Activated T-helper 1 cell treated with anti-CD3 and anti-CD28 coated beads, Interleukin-12 subunit alpha, Interleukin-12 subunit beta, Interleukin-2, Interleukin-4 antibody, amounts not matched to agents 30 ng/mL and 10 ng/mL and 1 ng/mL, durations not matched to agents 14 hours and 24 hours and 36 hours (primary cell): ENCODE measurements around the gene ZNF681. TPM values are rescaled to one million over a fixed set of nuclear protein-coding genes. Genes with fewer than 3 reads are reported as not detected.
A peak's percentile ranks its signal among the peaks of the same experiment; 100 is the strongest.

ENCODE experiments used
- DNase-seq: peaks from one replicate; pipeline ENCODE4 v3.0.0; 2021; ENCODE audit warnings: low spot score
- H3K27ac Mint-ChIP-seq: one replicate; pipeline ENCODE4 v1.8.0; 2021; ENCODE audit warnings: mild to moderate bottlenecking, mixed read lengths
- H3K27me3 Mint-ChIP-seq: one replicate; pipeline ENCODE4 v1.8.0; 2022; ENCODE audit warnings: mild to moderate bottlenecking, moderate library complexity, mixed read lengths; ENCODE audit not compliant: insufficient read depth
- H3K36me3 Mint-ChIP-seq: one replicate; pipeline ENCODE4 v1.8.0; 2021; ENCODE audit warnings: low read depth, mixed read lengths
- H3K4me1 Mint-ChIP-seq: one replicate; pipeline ENCODE4 v1.8.0; 2021; ENCODE audit warnings: low read depth, mixed read lengths
- H3K4me3 Mint-ChIP-seq: one replicate; pipeline ENCODE4 v1.8.0; 2021; ENCODE audit warnings: mild to moderate bottlenecking, moderate library complexity, mixed read lengths
- H3K9me3 Mint-ChIP-seq: one replicate; pipeline ENCODE4 v1.8.0; 2021; ENCODE audit warnings: mixed read lengths
- intact Hi-C: fragments of 100-400 bp; cut with micrococcal nuclease; formaldehyde crosslinking; loops from one replicate; pipeline ENCODE4 v1.15.1; 2024
- total RNA-seq: library from RNA; stranded (reverse); gene quantifications from 2 replicates; pipeline ENCODE4 v1.2.3, GENCODE V29; 2022

ZNF681 gene
- total RNA-seq, result 3.0 and 3.3 TPM in 2 replicates

- intact Hi-C loops, result loop anchor here (1.0 to 2.0 kb wide), 4 partner anchors 71 to 364 kb away; partner anchors contain the start of genes ZNF675, ZNF726 and ZNF91
- Mint-ChIP-seq H3K4me1 (peaks cover 13% of the 10 kb centered on the region), H3K36me3 (peaks cover 12% of the 10 kb centered on the region), H3K27ac (peak within 1 kb of the TSS; percentile 83), H3K9me3 (peaks cover 25% of the 10 kb centered on the region), H3K4me3 (peak within 1 kb of the TSS; percentile 90), H3K27me3 (no peaks in the 10 kb centered on the region)
- DNase-seq, result peak; percentile 76
Observed at GRCh38 chr19:23758187-23759074, at the start of gene ZNF681. Gene ZNF681 (minus strand): TSS chr19:23758891. CDS start chr19:23758749, 142 bp downstream.

- no peak for DNase-seq
- Mint-ChIP-seq H3K9me3 (peaks cover 37% of the 10 kb centered on the region), H3K4me3 (no peak overlapping the region), H3K4me1 (peaks cover 6% of the 10 kb centered on the region), H3K27ac (no peak overlapping the region), H3K27me3 (no peaks in the 10 kb centered on the region), H3K36me3 (peaks cover 1% of the 10 kb centered on the region)
- intact Hi-C loops, result no loop called here
Observed at GRCh38 chr19:23804676-23805075, 46.0 kb upstream of the ZNF681 start.

- intact Hi-C loops, result no loop called here
- Mint-ChIP-seq H3K4me1 (peaks cover 13% of the 10 kb centered on the region), H3K36me3 (peaks cover 3% of the 10 kb centered on the region), H3K4me3 (peak overlapping the region; percentile 57), H3K27me3 (no peaks in the 10 kb centered on the region), H3K27ac (no peak overlapping the region), H3K9me3 (peaks cover 26% of the 10 kb centered on the region)
- no peak for DNase-seq
Observed at GRCh38 chr19:23802290-23802689, 43.6 kb upstream of the ZNF681 start.

- no peaks in the 10 kb centered on the region for H3K27me3 Mint-ChIP-seq
- no peak overlapping the region for H3K27ac Mint-ChIP-seq
- H3K36me3 Mint-ChIP-seq, result peaks cover 3% of the 10 kb centered on the region
- H3K4me3 Mint-ChIP-seq, result peak overlapping the region; percentile 57
- H3K4me1 Mint-ChIP-seq, result peaks cover 13% of the 10 kb centered on the region
- intact Hi-C loops, result no loop called here
- DNase-seq, result no peak
- peaks cover 23% of the 10 kb centered on the region for H3K9me3 Mint-ChIP-seq
Observed at GRCh38 chr19:23801803-23802202, 43.1 kb upstream of the ZNF681 start.

- intact Hi-C loops, result no loop called here
- H3K9me3 Mint-ChIP-seq, result peaks cover 20% of the 10 kb centered on the region
- H3K27me3 Mint-ChIP-seq, result no peaks in the 10 kb centered on the region
- peaks cover 13% of the 10 kb centered on the region for H3K4me1 Mint-ChIP-seq
- no peak overlapping the region for H3K4me3 Mint-ChIP-seq
- peaks cover 3% of the 10 kb centered on the region for H3K36me3 Mint-ChIP-seq
- no peak for DNase-seq
- no peak overlapping the region for H3K27ac Mint-ChIP-seq
Observed at GRCh38 chr19:23800868-23801267, 42.2 kb upstream of the ZNF681 start.

GRCh38 chr19:23800271-23800670 is 41.6 kb upstream of the ZNF681 start:
- no peak overlapping the region for H3K27ac Mint-ChIP-seq

GRCh38 chr19:23799321-23799720 is 40.6 kb upstream of the ZNF681 start:
- peak; percentile 19 for DNase-seq
- Mint-ChIP-seq H3K27ac (no peak overlapping the region), H3K27me3 (no peaks in the 10 kb centered on the region), H3K9me3 (peaks cover 21% of the 10 kb centered on the region), H3K4me1 (peaks cover 13% of the 10 kb centered on the region), H3K4me3 (peak overlapping the region; percentile 73), H3K36me3 (peaks cover 3% of the 10 kb centered on the region)
- intact Hi-C loops, result no loop called here

More at GRCh38 chr19:23800271-23800670, 41.6 kb upstream of the ZNF681 start:
- no peak overlapping the region for H3K4me3 Mint-ChIP-seq
- H3K27me3 Mint-ChIP-seq, result no peaks in the 10 kb centered on the region
- H3K36me3 Mint-ChIP-seq, result peaks cover 3% of the 10 kb centered on the region
- H3K4me1 Mint-ChIP-seq, result peaks cover 13% of the 10 kb centered on the region
- peaks cover 21% of the 10 kb centered on the region for H3K9me3 Mint-ChIP-seq
- intact Hi-C loops, result no loop called here
- DNase-seq, result no peak

- Mint-ChIP-seq H3K4me3 (no peak overlapping the region), H3K36me3 (peaks cover 3% of the 10 kb centered on the region), H3K27me3 (no peaks in the 10 kb centered on the region), H3K4me1 (peaks cover 7% of the 10 kb centered on the region), H3K27ac (no peak overlapping the region), H3K9me3 (peaks cover 22% of the 10 kb centered on the region)
- DNase-seq, result no peak
- intact Hi-C loops, result no loop called here
Observed at GRCh38 chr19:23795462-23795861, 36.8 kb upstream of the ZNF681 start.

- Mint-ChIP-seq H3K9me3 (peaks cover 37% of the 10 kb centered on the region), H3K36me3 (peaks cover 3% of the 10 kb centered on the region), H3K27me3 (no peaks in the 10 kb centered on the region), H3K4me1 (no peaks in the 10 kb centered on the region), H3K4me3 (no peak overlapping the region), H3K27ac (no peak overlapping the region)
- intact Hi-C loops, result no loop called here
- DNase-seq, result no peak
Observed at GRCh38 chr19:23792784-23793183, 34.1 kb upstream of the ZNF681 start.

GRCh38 chr19:23790641-23791488 is 32.2 kb upstream of the ZNF681 start:
- no peak overlapping the region for H3K27ac Mint-ChIP-seq
- no peak overlapping the region for H3K4me3 Mint-ChIP-seq
- H3K36me3 Mint-ChIP-seq, result no peaks in the 10 kb centered on the region
- intact Hi-C loops, result no loop called here
- peaks cover 41% of the 10 kb centered on the region for H3K9me3 Mint-ChIP-seq
- H3K4me1 Mint-ChIP-seq, result no peaks in the 10 kb centered on the region
- DNase-seq, result no peak
- no peaks in the 10 kb centered on the region for H3K27me3 Mint-ChIP-seq

GRCh38 chr19:23789246-23789645 is 30.6 kb upstream of the ZNF681 start:
- no peak overlapping the region for H3K4me3 Mint-ChIP-seq
- intact Hi-C loops, result no loop called here
- no peaks in the 10 kb centered on the region for H3K27me3 Mint-ChIP-seq
- no peak for DNase-seq
- H3K4me1 Mint-ChIP-seq, result no peaks in the 10 kb centered on the region
- H3K27ac Mint-ChIP-seq, result no peak overlapping the region
- H3K9me3 Mint-ChIP-seq, result peaks cover 43% of the 10 kb centered on the region
- H3K36me3 Mint-ChIP-seq, result no peaks in the 10 kb centered on the region

GRCh38 chr19:23788411-23788810 is 29.7 kb upstream of the ZNF681 start:
- Mint-ChIP-seq H3K27ac (no peak overlapping the region), H3K9me3 (peaks cover 51% of the 10 kb centered on the region), H3K27me3 (no peaks in the 10 kb centered on the region), H3K4me1 (no peaks in the 10 kb centered on the region), H3K4me3 (no peak overlapping the region), H3K36me3 (peaks cover 4% of the 10 kb centered on the region)
- DNase-seq, result no peak
- intact Hi-C loops, result no loop called here

- no peaks in the 10 kb centered on the region for H3K27me3 Mint-ChIP-seq
- no peaks in the 10 kb centered on the region for H3K4me1 Mint-ChIP-seq
- no peak for DNase-seq
- H3K36me3 Mint-ChIP-seq, result peaks cover 4% of the 10 kb centered on the region
- H3K27ac Mint-ChIP-seq, result no peak overlapping the region
- peaks cover 55% of the 10 kb centered on the region for H3K9me3 Mint-ChIP-seq
- intact Hi-C loops, result no loop called here
- H3K4me3 Mint-ChIP-seq, result no peak overlapping the region
Observed at GRCh38 chr19:23787106-23787505, 28.4 kb upstream of the ZNF681 start.
